Measurements from ENCODE around the gene ZC3H11A. TPM values are rescaled to one million over a fixed set of nuclear protein-coding genes. Genes with fewer than 3 reads are reported as not detected.

Gene ZC3H11A
- total and polyA plus RNA-seq, 11 donors = 25.6 to 54.2 (median 42.2) TPM

- Histone ChIP-seq H3K4me1 (peaks cover 0 to 20% (median 4%) of the 10 kb centered on the region in 12 donors), H3K27ac (peak overlapping the region in 8 of 12 donors; percentile 9 to 73 (median 42)), H3K4me3 (peak overlapping the region in 7 of 12 donors; percentile 3 to 40 (median 18)), H3K9me3 (no peaks in the 10 kb centered on the region), H3K36me3 (peaks cover 0 to 3% (median 0%) of the 10 kb centered on the region in 9 donors), H3K27me3 (no peaks in the 10 kb centered on the region)
- DNase-seq = peak; percentile 63 to 85 (median 72)
- ATAC-seq = peak; percentile 81 to 95 (median 93)
- WGBS, 4 donors = 39% methylated on average over 14 to 15 of the region's 15 CpGs
- intact Hi-C loops (cut with DNase I) = loop anchor here in 2 of 10 donors (10.0 kb wide), 2 partner anchors 145 to 265 kb away; partner anchors contain the start of gene ATP2B4 (in 1 of the 2)
- TF ChIP-seq CTCF (IDR thresholded peaks at IDR 0.05) (no peak), POLR2A (IDR thresholded peaks at IDR 0.05) (no peak)
These were observed 25.7 kb upstream of the ZC3H11A start for GRCh38 chr1:203769505-203770343.

DNA sequence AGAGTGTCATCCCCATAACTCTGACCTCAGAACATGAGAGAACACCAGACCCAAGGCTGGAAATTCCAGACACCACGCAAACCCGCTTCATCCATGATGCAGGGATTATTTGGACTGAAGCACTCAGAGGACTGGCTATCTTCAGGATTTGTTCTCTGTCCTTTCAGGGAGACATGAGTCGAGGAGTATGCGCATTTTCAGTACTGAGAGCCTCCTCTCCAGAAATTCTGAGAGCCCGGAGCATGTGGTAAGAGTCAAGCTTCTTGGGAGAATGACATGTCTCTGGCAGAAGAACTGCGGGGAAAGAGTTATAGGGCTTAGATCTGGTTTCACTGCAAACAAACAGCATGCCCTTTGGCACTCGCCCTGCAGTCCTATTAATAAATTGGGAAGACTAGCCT, 23.5 kb upstream of the ZC3H11A start:
- intact Hi-C loops (cut with DNase I) = loop anchor here in 2 of 10 donors (10.0 kb wide), 2 partner anchors 147 to 267 kb away; partner anchors contain the start of gene ATP2B4 (in 1 of the 2)
- Histone ChIP-seq H3K4me3 (no peak overlapping the region), H3K36me3 (peaks cover 0 to 4% (median 0%) of the 10 kb centered on the region in 9 donors), H3K4me1 (peaks cover 0 to 20% (median 4%) of the 10 kb centered on the region in 12 donors), H3K27me3 (no peaks in the 10 kb centered on the region), H3K9me3 (no peaks in the 10 kb centered on the region), H3K27ac (peak overlapping the region in 3 of 12 donors; percentile 22 to 83 (median 23))
- TF ChIP-seq POLR2A (IDR thresholded peaks at IDR 0.05) = no peak
- no peak for TF ChIP-seq CTCF (IDR thresholded peaks at IDR 0.05)
- ATAC-seq = no peak
- no peak for DNase-seq
- 41 to 70% (median 60%) methylated on average over 7 of the region's 7 CpGs for WGBS, 4 donors

DNA sequence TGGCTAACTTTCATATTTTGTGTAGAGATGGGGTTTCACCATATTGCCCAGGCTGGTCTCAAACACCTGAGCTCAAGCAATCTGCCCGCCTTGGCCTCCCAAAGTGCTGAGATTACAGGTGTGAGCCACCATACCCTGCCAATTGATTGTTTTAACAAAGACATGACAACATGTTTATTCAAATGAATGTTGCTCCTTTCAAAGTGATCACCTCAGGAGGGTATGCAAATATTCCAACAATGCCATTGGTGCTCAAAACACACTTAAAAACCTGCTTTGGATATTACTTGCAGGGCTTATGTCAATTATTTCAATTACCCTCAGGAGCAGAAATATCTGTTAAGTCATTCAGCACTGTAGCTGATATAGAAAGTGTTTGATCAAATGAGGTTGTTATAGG, 22.6 kb upstream of the ZC3H11A start:
- Histone ChIP-seq H3K4me3 (no peak overlapping the region), H3K27ac (no peak overlapping the region), H3K9me3 (no peaks in the 10 kb centered on the region), H3K4me1 (peaks cover 0 to 20% (median 4%) of the 10 kb centered on the region in 12 donors), H3K36me3 (peaks cover 0 to 4% (median 0%) of the 10 kb centered on the region in 9 donors), H3K27me3 (no peaks in the 10 kb centered on the region)
- ATAC-seq = no peak
- DNase-seq = no peak
- TF ChIP-seq POLR2A (IDR thresholded peaks at IDR 0.05) (no peak), CTCF (IDR thresholded peaks at IDR 0.05) (no peak)
- intact Hi-C loops (cut with DNase I) = loop anchor here in 2 of 10 donors (10.0 kb wide), 2 partner anchors 148 to 268 kb away; partner anchors contain the start of gene ATP2B4 (in 1 of the 2)
- WGBS, 4 donors = 91 to 100% (median 98%) methylated on average over 1 of the region's 1 CpG

DNA sequence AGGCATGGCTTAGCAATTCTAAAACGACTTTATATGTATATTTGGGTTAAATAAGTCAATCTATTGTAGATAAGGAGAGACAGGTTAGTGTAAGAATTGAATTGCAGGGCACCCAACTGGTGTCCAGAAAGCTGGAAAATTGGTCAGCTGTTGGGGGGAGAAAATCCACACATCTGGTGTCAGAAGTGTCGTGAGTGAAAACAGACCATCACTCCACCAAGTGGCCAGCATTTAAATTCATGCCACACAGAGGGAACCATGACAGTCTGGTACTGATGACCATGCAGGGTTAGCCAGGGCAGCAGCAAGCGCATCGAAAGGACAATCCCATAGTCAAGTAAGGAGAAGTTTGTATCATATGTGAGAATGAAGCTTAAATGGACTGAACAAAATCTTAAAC, 18.8 kb upstream of the ZC3H11A start:
- DNase-seq (peak in 1 of 5 donors; percentile 14), ATAC-seq (peak; percentile 57 to 78 (median 70))
- WGBS, 4 donors = 48 to 59% (median 56%) methylated on average over 4 of the region's 4 CpGs
- TF ChIP-seq POLR2A (IDR thresholded peaks at IDR 0.05) (no peak), CTCF (IDR thresholded peaks at IDR 0.05) (peak in 6 of 12 donors; percentile 8 to 40 (median 15))
- Histone ChIP-seq H3K9me3 (no peaks in the 10 kb centered on the region), H3K27ac (no peak overlapping the region), H3K36me3 (peaks cover 0 to 4% (median 0%) of the 10 kb centered on the region in 9 donors), H3K4me1 (peaks cover 0 to 7% (median 0%) of the 10 kb centered on the region in 12 donors), H3K27me3 (no peaks in the 10 kb centered on the region), H3K4me3 (no peak overlapping the region)
- intact Hi-C loops (cut with DNase I) = loop anchor here in 2 of 10 donors (10.0 kb wide), 2 partner anchors 152 to 272 kb away; partner anchors contain the start of gene ATP2B4 (in 1 of the 2)
